Sigmoid colon (tissue), 7 donors: ENCODE data around the gene RHEX. TPM values are rescaled to one million over a fixed set of nuclear protein-coding genes. Genes with fewer than 3 reads are reported as not detected.
"Not testable (repeated sequence)": the region's sequence is repeated elsewhere in the genome, so short reads cannot be mapped to it uniquely, and the experiment has no call there.

Experiments
- DNase-seq: peaks from one replicate; pipeline ENCODE4 v3.0.0-alpha.2; 2019
- H3K27ac ChIP-seq, 4 donors: fragments of 200-600 bp; sonication (generic); one replicate each; pipeline ENCODE4 v1.5.1; 2016 to 2019; ENCODE audit warnings: mild to moderate bottlenecking in 1 of 4
- H3K27me3 ChIP-seq, 3 donors: fragments of 200-600 bp; sonication (generic); one replicate each; pipeline ENCODE4 v1.5.1; 2019; ENCODE audit warnings: mild to moderate bottlenecking in 1 of 3
- H3K36me3 ChIP-seq, 4 donors: fragments of 200-600 bp; sonication (generic); one replicate each; pipeline ENCODE4 v1.5.1; 2016 to 2019
- H3K4me1 ChIP-seq, 4 donors: fragments of 200-600 bp; sonication (generic); one replicate each; pipeline ENCODE4 v1.5.1; 2017 to 2019
- H3K4me3 ChIP-seq, 4 donors: fragments of 200-600 bp; sonication (generic); one replicate each; pipeline ENCODE4 v1.5.1; 2017 to 2019; ENCODE audit warnings: mild to moderate bottlenecking in 2 of 4, moderate library complexity in 1 of 4
- H3K9me3 ChIP-seq, 4 donors: fragments of 200-600 bp in 3 of 4; sonication (generic) in 3 of 4; one replicate each; pipeline versions ENCODE4 v1.5.1 to v1.6.1; 2013 to 2019
- EP300 ChIP-seq, 4 donors: sonication (generic); formaldehyde crosslinking; IDR thresholded peaks; one replicate each; pipeline ENCODE4 v1.6.1; 2017; ENCODE audit warnings: antibody characterized with exemption in 4 of 4
- POLR2A ChIP-seq, 2 donors: fragments of 450-650 bp; IDR thresholded peaks; one replicate each; pipeline ENCODE4 v1.6.1; 2016; ENCODE audit warnings: antibody characterized with exemption in 2 of 2, mild to moderate bottlenecking in 2 of 2, moderate library complexity in 2 of 2
- POLR2AphosphoS5 ChIP-seq, 4 donors: sonication (generic); formaldehyde crosslinking; IDR thresholded peaks; one replicate each; pipeline ENCODE4 v1.6.1; 2017; ENCODE audit warnings: antibody characterized with exemption in 4 of 4
- WGBS, 2 donors: extraction: QIAGEN DNeasy Blood & Tissue Kit; methylation state at CpG; one replicate each; pipeline ENCODE4 v1.1.7; 2013; 5-methylcytosine and 5-hydroxymethylcytosine counted together
- intact Hi-C: fragments of 100-400 bp; cut with DNase I; formaldehyde crosslinking; loops from one replicate; pipeline ENCODE4 v1.15.1; 2023
- polyA plus RNA-seq, 3 donors: library from polyadenylated mRNA; stranded (reverse); fragments of 200-250 nt; gene quantifications; one replicate each; pipeline ENCODE4 v1.2.3, GENCODE V29; 2013
- total RNA-seq, 4 donors: library from RNA; depleted of rRNA; stranded (reverse); fragments of >200 nt; gene quantifications; one replicate each; pipeline ENCODE4 v1.1.0, GENCODE V29; 2016
- TF ChIP-seq, protein P1 (sequence below), 4 experiments: fragments of 450-650 bp in 3 of 4; fragments of 200-600 bp in 1 of 4; IDR thresholded peaks; one replicate each; pipeline ENCODE4 v1.5.1; 2016 to 2019; ENCODE audit warnings: antibody characterized with exemption in 4 of 4, mild to moderate bottlenecking in 3 of 4, moderate library complexity in 2 of 4
- donor health status: healthy with polysubstance abuse.
- donor health status: Bipolar disorder and iron deficiency.
- donor health status: healthy.

The RHEX gene
- total and polyA plus RNA-seq, 7 donors, result 0.54 to 3.6 (median 2.4) TPM; not detected in 4

DNA sequence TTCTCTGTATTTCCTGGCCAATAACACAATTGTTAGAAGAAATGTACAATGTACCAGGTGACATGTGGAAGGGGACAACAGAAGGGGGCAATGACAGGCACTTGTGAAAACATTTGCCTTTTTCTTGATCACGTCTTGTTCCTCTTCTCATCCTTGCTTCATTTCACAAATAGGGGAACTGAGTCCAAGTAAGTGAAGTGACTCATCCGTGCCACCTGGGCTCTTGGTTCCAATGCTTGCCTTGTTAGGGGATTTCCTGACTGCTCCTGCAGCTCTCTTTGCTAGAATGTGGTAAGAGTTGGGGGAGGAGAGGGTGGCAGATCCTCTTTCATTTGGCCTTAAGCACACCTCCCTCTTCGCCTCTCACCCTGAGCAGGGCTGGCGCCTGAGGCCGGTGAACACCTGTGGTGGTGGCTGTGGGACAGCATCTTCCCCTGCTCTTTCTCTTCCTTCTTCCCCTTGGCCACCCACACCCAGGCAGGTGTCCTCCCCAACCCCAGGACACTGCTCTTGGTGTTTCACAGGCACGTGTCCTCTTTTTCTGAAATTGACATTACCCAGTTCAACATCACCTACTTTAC lies 2.2 kb upstream of the RHEX start:
- H3K36me3 ChIP-seq, result no peaks in the 10 kb centered on the region
- WGBS, 2 donors, result 55 to 84% methylated on average over 6 of the region's 6 CpGs
- no peak overlapping the region for H3K4me3 ChIP-seq
- no peak for DNase-seq
- H3K27me3 ChIP-seq, result no peaks in the 10 kb centered on the region
- H3K27ac ChIP-seq, result no peak overlapping the region
- no peaks in the 10 kb centered on the region for H3K4me1 ChIP-seq
- no peaks in the 10 kb centered on the region for H3K9me3 ChIP-seq
- intact Hi-C loops, result no loop called here
- TF ChIP-seq EP300 (IDR thresholded peaks at IDR 0.05), result no peak
- no peak for TF ChIP-seq POLR2A (IDR thresholded peaks at IDR 0.05)
- no peak for TF ChIP-seq POLR2AphosphoS5 (IDR thresholded peaks at IDR 0.05)
- TF ChIP-seq, protein P1, sequence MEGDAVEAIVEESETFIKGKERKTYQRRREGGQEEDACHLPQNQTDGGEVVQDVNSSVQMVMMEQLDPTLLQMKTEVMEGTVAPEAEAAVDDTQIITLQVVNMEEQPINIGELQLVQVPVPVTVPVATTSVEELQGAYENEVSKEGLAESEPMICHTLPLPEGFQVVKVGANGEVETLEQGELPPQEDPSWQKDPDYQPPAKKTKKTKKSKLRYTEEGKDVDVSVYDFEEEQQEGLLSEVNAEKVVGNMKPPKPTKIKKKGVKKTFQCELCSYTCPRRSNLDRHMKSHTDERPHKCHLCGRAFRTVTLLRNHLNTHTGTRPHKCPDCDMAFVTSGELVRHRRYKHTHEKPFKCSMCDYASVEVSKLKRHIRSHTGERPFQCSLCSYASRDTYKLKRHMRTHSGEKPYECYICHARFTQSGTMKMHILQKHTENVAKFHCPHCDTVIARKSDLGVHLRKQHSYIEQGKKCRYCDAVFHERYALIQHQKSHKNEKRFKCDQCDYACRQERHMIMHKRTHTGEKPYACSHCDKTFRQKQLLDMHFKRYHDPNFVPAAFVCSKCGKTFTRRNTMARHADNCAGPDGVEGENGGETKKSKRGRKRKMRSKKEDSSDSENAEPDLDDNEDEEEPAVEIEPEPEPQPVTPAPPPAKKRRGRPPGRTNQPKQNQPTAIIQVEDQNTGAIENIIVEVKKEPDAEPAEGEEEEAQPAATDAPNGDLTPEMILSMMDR (IDR thresholded peaks at IDR 0.05), result no peak

DNA sequence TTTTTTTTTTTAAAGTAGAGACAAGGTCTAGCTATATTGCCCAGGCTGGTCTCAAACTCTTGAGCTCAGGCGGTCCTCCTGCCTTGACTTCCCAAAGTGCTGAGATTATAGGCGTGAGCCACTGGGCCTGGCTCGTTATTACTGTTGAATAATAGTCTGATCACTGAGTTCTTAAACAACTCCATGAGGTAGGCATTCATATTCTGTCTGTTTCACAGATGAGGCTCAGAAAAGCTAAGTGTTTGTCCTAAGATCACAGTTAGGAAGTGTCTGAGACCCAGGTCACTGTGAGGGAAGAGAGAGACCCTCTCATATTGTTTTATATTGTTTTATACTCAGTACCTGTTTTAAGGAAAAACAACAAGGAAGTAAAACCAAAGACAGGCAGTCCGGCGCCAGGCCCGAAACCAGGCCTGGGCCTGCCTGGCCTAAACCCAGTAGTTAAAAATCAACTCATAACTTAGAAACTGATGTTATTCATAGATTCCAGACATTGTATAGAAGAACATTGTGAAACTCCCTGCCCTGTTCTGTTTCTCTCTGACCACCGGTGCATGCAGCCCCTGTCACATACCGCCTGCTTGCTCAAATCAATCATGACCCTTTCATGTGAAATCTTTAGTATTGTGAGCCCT lies 625 bp upstream of the RHEX start:
- 71 to 91% methylated on average over 6 of the region's 8 CpGs for WGBS, 2 donors
- H3K27ac ChIP-seq, H3K27me3 ChIP-seq, H3K4me1 ChIP-seq, DNase-seq, H3K4me3 ChIP-seq, H3K36me3 ChIP-seq, intact Hi-C loops, H3K9me3 ChIP-seq: not testable (repeated sequence)

DNA sequence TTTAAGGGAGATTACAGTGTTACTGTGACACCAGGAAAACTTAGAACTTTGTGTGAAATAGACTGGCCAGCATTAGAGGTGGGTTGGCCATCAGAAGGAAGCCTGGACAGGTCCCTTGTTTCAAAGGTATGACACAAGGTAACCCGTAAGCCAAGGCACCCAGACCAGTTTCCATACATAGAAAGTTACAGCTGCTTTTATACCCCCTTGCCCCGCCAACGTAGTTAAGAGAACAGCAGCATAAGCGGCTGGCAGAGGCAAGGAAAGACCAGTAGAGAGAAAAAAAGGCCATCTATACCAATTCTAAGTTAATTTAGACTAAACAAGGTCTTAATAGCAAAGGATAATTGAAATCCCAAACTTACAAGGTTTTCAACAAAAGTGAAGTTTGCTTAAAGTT lies 643 bp downstream of the RHEX start:
- WGBS, 2 donors, result 83 to 92% methylated on average over 4 of the region's 4 CpGs
- DNase-seq, H3K9me3 ChIP-seq, H3K4me3 ChIP-seq, H3K4me1 ChIP-seq, H3K36me3 ChIP-seq, intact Hi-C loops, H3K27me3 ChIP-seq, H3K27ac ChIP-seq: not testable (repeated sequence)

DNA sequence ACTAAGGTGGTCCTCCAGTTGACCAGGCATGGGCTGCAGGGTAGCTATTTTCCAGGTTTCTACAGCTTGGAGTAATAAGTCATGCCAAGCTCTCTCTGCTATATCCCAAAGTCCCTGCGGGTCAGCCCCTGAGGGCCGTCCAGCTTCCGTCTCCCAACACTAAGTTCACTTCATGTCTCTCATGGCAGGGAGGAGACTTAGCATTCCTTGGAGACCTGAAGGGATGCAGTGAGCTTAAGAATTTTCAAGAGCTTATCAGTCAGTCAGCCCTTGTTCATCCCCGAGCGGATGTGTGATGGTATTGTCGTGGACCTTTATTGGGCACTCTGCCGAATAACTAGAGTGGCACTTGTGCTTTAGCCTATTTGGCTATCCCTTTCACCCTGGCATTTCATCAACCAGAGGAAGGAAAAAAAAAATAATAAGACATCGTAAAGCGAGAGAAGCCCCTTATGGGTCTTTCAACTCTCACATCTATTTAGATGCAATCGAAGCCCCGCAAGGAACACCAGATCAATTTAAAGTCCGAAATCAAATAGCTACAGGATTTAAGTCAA lies 2.2 kb downstream of the RHEX start:
- H3K27ac ChIP-seq, H3K36me3 ChIP-seq, DNase-seq, intact Hi-C loops, H3K27me3 ChIP-seq, H3K4me1 ChIP-seq, H3K4me3 ChIP-seq, H3K9me3 ChIP-seq: not testable (repeated sequence)
- WGBS, 2 donors, result 91 to 93% methylated on average over 12 of the region's 12 CpGs

DNA sequence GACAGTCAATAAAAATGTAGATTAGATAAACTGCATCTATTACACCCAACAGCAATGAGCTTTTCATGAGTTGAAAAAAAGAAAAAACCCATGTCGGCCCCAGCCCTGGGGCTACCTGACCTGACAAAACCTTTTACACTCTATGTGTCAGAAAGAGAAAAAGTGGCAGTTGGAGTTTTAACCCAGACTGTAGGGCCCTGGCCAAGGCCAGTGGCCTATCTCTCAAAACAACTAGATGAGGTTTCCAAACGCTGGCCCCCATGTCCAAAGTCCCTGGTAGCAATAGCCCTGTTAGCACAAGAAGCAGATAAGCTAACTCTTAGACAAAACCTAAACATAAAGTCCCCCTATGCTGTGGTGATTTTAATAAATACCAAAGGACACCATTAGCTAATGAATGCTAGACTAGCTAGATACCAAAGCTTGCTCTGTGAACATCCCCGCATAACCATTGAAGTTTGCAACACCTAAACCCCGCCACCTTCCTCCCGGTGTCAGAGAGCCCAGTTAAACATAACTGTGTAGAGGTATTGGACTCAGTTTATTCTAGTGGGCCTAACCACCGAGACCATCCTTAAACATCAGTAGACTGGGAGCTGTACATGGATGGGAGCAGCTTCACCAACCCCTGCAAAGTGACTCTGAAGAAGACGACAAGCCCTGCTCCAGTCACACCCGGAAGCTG lies 2.8 kb downstream of the RHEX start:
- WGBS, 2 donors, result 84 to 92% methylated on average over 8 of the region's 8 CpGs
- H3K36me3 ChIP-seq, H3K27ac ChIP-seq, intact Hi-C loops, H3K4me3 ChIP-seq, H3K27me3 ChIP-seq, H3K4me1 ChIP-seq, DNase-seq, H3K9me3 ChIP-seq: not testable (repeated sequence)

DNA sequence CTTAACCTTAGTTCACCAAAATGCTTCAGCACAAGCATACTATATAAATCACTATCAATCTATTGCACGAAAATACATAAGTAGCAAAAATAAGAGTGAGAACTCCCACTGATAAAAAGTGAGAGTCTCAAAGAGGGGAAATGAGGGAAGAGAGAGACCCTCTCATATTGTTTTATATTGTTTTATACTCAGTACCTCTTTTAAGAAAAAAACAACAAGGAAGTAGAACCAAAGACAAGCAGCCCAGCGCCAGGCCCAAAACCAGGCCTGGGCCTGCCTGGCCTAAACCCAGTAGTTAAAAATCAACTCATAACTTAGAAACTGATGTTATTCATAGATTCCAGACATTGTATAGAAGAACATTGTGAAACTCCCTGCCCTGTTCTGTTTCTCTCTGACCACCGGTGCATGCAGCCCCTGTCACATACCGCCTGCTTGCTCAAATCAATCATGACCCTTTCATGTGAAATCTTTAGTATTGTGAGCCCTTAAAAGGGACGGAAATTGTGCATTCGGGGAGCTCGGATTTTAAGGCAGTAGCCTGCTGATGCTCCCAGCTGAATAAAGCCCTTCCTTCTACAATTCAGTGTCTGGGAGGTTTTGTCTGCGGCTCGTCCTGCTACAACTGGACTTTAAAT lies 5.4 kb downstream of the RHEX start:
- H3K36me3 ChIP-seq, intact Hi-C loops, H3K9me3 ChIP-seq, H3K4me3 ChIP-seq, DNase-seq, H3K27me3 ChIP-seq, H3K27ac ChIP-seq, H3K4me1 ChIP-seq: not testable (repeated sequence)
- 86 to 88% methylated on average over 6 to 7 of the region's 9 CpGs for WGBS, 2 donors

DNA sequence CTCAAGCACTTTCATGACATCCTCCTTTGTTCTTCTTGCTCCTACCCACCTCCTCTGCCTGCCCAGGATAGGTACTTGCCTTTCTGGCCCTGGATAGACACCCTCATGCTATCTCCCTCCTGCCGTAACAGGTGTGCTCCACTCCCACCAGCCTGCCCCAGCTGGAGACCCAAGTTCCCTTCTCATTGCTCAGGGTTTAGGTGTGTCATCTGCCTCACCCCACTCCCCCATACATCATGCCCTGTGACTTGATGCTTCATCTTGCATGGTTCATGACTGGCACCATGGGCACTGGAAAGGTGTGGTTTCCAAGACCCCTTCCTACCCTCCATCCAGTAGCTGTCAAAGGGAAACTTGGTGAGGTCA lies 5.9 kb downstream of the RHEX start:
- no peak overlapping the region for H3K27ac ChIP-seq
- H3K27me3 ChIP-seq, result no peaks in the 10 kb centered on the region
- no peaks in the 10 kb centered on the region for H3K4me1 ChIP-seq
- no peaks in the 10 kb centered on the region for H3K9me3 ChIP-seq
- no peak overlapping the region for H3K4me3 ChIP-seq
- TF ChIP-seq EP300 (IDR thresholded peaks at IDR 0.05) (no peak), POLR2AphosphoS5 (IDR thresholded peaks at IDR 0.05) (no peak), POLR2A (IDR thresholded peaks at IDR 0.05) (no peak)
- TF ChIP-seq, protein P1 (IDR thresholded peaks at IDR 0.05), result no peak
- WGBS, 2 donors, result 97% methylated on average over 1 of the region's 1 CpG
- intact Hi-C loops, result no loop called here
- DNase-seq, result no peak
- H3K36me3 ChIP-seq, result no peaks in the 10 kb centered on the region
